A549 (cell line): Measurements from ENCODE around the gene PCSK6.

Source experiments
- CTCF ChIP-seq: fragments of >200 bp; sonication (Bioruptor Twin); formaldehyde crosslinking; IDR thresholded peaks from 3 replicates; pipeline ENCODE4 v1.5.1; 2016
- TF ChIP-seq, protein P1 (sequence below): IDR thresholded peaks from 2 replicates; pipeline ENCODE4 v1.6.1; 2012

GRCh38 chr15:101503296-101503599, 13.7 kb upstream of the PCSK6 start:
- no peak for TF ChIP-seq CTCF
- TF ChIP-seq, protein P1, sequence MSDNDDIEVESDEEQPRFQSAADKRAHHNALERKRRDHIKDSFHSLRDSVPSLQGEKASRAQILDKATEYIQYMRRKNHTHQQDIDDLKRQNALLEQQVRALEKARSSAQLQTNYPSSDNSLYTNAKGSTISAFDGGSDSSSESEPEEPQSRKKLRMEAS: no peak
